ENCODE results near the gene ALMS1.

- no peak for TF ChIP-seq MAZ (IDR thresholded peaks at IDR 0.05; ENCODE audit: borderline replicate concordance, low read depth, low read length)
- no peak for TF ChIP-seq POLR2A (IDR thresholded peaks at IDR 0.05; ENCODE audit: low read depth, low read length)
These were observed 21.4 kb downstream of the ALMS1 start for GRCh38 chr2:73406996-73407395.

Data from IMR-90 (cell line).